ENCODE results near the gene POLL. TPM values are rescaled to one million over a fixed set of nuclear protein-coding genes. Genes with fewer than 3 reads are reported as not detected.

POLL gene
- total RNA-seq, 3 donors from 2014 or later (not counting 1 experiment from before 2014, with no cell fraction given): 22.8 to 31.4 (median 26.1) TPM

- Histone ChIP-seq H3K9me3 (ENCODE audit: control insufficient read depth, insufficient read depth, low read length) (no peaks in the 10 kb centered on the region), H3K27ac (ENCODE audit: low read length) (no peak overlapping the region), H3K27me3 (ENCODE audit: control insufficient read depth, insufficient read depth, low read length) (no peaks in the 10 kb centered on the region), H3K4me1 (ENCODE audit: control insufficient read depth, insufficient read depth, low read length) (peaks cover 7% of the 10 kb centered on the region), H3K4me3 (ENCODE audit: low read length) (no peak overlapping the region), H3K36me3 (ENCODE audit: control insufficient read depth, insufficient read depth, low read length) (no peaks in the 10 kb centered on the region)
- TF ChIP-seq CTCF (IDR thresholded peaks at IDR 0.05): no peak
- H3K27me3 Mint-ChIP-seq (ENCODE audit: low read depth in 2 of 2): peaks cover 0 to 3% of the 10 kb centered on the region in 2 donors
- DNase-seq: no peak
- WGBS (ENCODE audit: insufficient coverage): 72% methylated on average over 18 of the region's 18 CpGs
- no peaks in the 10 kb centered on the region for H3K9me3 Mint-ChIP-seq
- intact Hi-C loops (cut with micrococcal nuclease): no loop called here
- no peak for ATAC-seq
- peaks cover 13 to 30% of the 10 kb centered on the region in 2 donors for H3K4me1 Mint-ChIP-seq
- no peak overlapping the region for H3K4me3 Mint-ChIP-seq
- H3K36me3 Mint-ChIP-seq: no peaks in the 10 kb centered on the region
- peak overlapping the region in 1 of 2 donors; percentile 58 for H3K27ac Mint-ChIP-seq
Observed at GRCh38 chr10:101558671-101559595, 29.1 kb downstream of the POLL start.

GRCh38 chr10:101558204-101558603, 29.9 kb downstream of the POLL start:
- Mint-ChIP-seq H3K36me3 (peaks cover 4% of the 10 kb centered on the region), H3K9me3 (no peaks in the 10 kb centered on the region), H3K27me3 (ENCODE audit: low read depth in 2 of 2) (no peaks in the 10 kb centered on the region), H3K4me3 (no peak overlapping the region), H3K4me1 (peaks cover 13 to 30% of the 10 kb centered on the region in 2 donors), H3K27ac (peak overlapping the region in 1 of 2 donors; percentile 58)
- WGBS (ENCODE audit: insufficient coverage): 55% methylated on average over 2 of the region's 2 CpGs
- H3K27ac ChIP-seq (ENCODE audit: low read length): no peak overlapping the region
- H3K36me3 ChIP-seq (ENCODE audit: control insufficient read depth, insufficient read depth, low read length): no peaks in the 10 kb centered on the region
- H3K4me1 ChIP-seq (ENCODE audit: control insufficient read depth, insufficient read depth, low read length): peaks cover 7% of the 10 kb centered on the region
- no peak overlapping the region for H3K4me3 ChIP-seq (ENCODE audit: low read length)
- intact Hi-C loops (cut with micrococcal nuclease): no loop called here
- no peaks in the 10 kb centered on the region for H3K9me3 ChIP-seq (ENCODE audit: control insufficient read depth, insufficient read depth, low read length)
- TF ChIP-seq CTCF (IDR thresholded peaks at IDR 0.05): no peak
- H3K27me3 ChIP-seq (ENCODE audit: control insufficient read depth, insufficient read depth, low read length): no peaks in the 10 kb centered on the region
- DNase-seq (no peak), ATAC-seq (peak in 1 of 3 donors; percentile 35)

- intact Hi-C loops (cut with micrococcal nuclease): no loop called here
- WGBS (ENCODE audit: insufficient coverage): 89% methylated on average over 2 of the region's 2 CpGs
- H3K36me3 Mint-ChIP-seq: peaks cover 9% of the 10 kb centered on the region
- DNase-seq (no peak), ATAC-seq (no peak)
- H3K9me3 ChIP-seq (ENCODE audit: control insufficient read depth, insufficient read depth, low read length): no peaks in the 10 kb centered on the region
- no peaks in the 10 kb centered on the region for H3K27me3 ChIP-seq (ENCODE audit: control insufficient read depth, insufficient read depth, low read length)
- no peak overlapping the region for H3K27ac ChIP-seq (ENCODE audit: low read length)
- no peak for TF ChIP-seq CTCF (IDR thresholded peaks at IDR 0.05)
- no peak overlapping the region for H3K4me3 Mint-ChIP-seq
- H3K27me3 Mint-ChIP-seq (ENCODE audit: low read depth in 2 of 2): no peaks in the 10 kb centered on the region
- H3K4me1 Mint-ChIP-seq: peaks cover 13 to 30% of the 10 kb centered on the region in 2 donors
- peak overlapping the region in 1 of 2 donors; percentile 13 for H3K27ac Mint-ChIP-seq
- H3K36me3 ChIP-seq (ENCODE audit: control insufficient read depth, insufficient read depth, low read length): peaks cover 5% of the 10 kb centered on the region
- no peaks in the 10 kb centered on the region for H3K9me3 Mint-ChIP-seq
- no peak overlapping the region for H3K4me3 ChIP-seq (ENCODE audit: low read length)
- peaks cover 7% of the 10 kb centered on the region for H3K4me1 ChIP-seq (ENCODE audit: control insufficient read depth, insufficient read depth, low read length)
Observed at GRCh38 chr10:101557541-101557940, 30.5 kb downstream of the POLL start.

Measured in natural killer cell (primary cell).